ENCODE data around the gene UNC13A. TPM values are rescaled to one million over a fixed set of nuclear protein-coding genes. Genes with fewer than 3 reads are reported as not detected.

The UNC13A gene
- total RNA-seq, 6 experiments from 2014 or later, result 0.02 TPM; not detected in 5

- no peaks in the 10 kb centered on the region for H3K9me3 ChIP-seq
- no peaks in the 10 kb centered on the region for H3K36me3 ChIP-seq
- ATAC-seq, result no peak
- no peak overlapping the region for H3K4me3 ChIP-seq
- intact Hi-C loops (cut with DNase I), result no loop called here
- H3K27ac ChIP-seq, result no peak overlapping the region
- no peaks in the 10 kb centered on the region for H3K27me3 ChIP-seq
- H3K4me1 ChIP-seq, result no peaks in the 10 kb centered on the region
- TF ChIP-seq, protein P1, sequence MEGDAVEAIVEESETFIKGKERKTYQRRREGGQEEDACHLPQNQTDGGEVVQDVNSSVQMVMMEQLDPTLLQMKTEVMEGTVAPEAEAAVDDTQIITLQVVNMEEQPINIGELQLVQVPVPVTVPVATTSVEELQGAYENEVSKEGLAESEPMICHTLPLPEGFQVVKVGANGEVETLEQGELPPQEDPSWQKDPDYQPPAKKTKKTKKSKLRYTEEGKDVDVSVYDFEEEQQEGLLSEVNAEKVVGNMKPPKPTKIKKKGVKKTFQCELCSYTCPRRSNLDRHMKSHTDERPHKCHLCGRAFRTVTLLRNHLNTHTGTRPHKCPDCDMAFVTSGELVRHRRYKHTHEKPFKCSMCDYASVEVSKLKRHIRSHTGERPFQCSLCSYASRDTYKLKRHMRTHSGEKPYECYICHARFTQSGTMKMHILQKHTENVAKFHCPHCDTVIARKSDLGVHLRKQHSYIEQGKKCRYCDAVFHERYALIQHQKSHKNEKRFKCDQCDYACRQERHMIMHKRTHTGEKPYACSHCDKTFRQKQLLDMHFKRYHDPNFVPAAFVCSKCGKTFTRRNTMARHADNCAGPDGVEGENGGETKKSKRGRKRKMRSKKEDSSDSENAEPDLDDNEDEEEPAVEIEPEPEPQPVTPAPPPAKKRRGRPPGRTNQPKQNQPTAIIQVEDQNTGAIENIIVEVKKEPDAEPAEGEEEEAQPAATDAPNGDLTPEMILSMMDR (IDR thresholded peaks at IDR 0.05), result no peak
- TF ChIP-seq POLR2A (IDR thresholded peaks at IDR 0.05), result no peak
- WGBS (ENCODE audit: insufficient coverage, low coverage, low lambda C conversion rate, missing lambda C conversion rate), result 51% methylated on average over 2 of the region's 2 CpGs
- DNase-seq, result no peak
Measured at GRCh38 chr19:17629760-17630159, 58.4 kb downstream of the UNC13A start.

DNA sequence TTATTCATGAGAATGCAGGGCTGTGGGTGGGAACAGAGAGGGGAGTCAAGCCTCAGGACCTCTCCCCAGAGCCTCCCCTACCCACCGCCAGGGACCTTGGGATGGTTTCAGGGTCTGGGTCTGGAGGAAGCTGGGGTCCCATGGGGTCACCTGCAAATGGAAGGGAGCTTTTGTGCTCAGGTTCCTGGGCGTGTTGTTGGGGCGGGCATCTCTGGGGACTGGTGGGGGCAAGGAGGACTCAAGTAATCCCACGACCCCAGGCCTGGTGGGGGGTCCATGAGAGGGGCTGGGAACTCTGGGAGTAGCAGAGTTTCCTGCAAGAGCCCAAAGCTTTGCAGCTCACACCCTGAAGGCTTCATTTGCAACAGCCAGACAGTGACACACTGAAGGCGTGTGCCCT, 60.2 kb downstream of the UNC13A start:
- no peaks in the 10 kb centered on the region for H3K27me3 ChIP-seq
- H3K27ac ChIP-seq, result no peak overlapping the region
- H3K4me1 ChIP-seq, result no peaks in the 10 kb centered on the region
- DNase-seq (no peak), ATAC-seq (no peak)
- TF ChIP-seq, protein P1 (IDR thresholded peaks at IDR 0.05), result no peak
- TF ChIP-seq POLR2A (IDR thresholded peaks at IDR 0.05), result no peak
- no peak overlapping the region for H3K4me3 ChIP-seq
- no peaks in the 10 kb centered on the region for H3K36me3 ChIP-seq
- no CpG with 5 or more reads among the region's 5 CpGs for WGBS (ENCODE audit: insufficient coverage, low coverage, low lambda C conversion rate, missing lambda C conversion rate)
- intact Hi-C loops (cut with DNase I), result no loop called here
- H3K9me3 ChIP-seq, result no peaks in the 10 kb centered on the region

GRCh38 chr19:17627161-17627560, 61.0 kb downstream of the UNC13A start:
- TF ChIP-seq, protein P1 (IDR thresholded peaks at IDR 0.05), result no peak
- TF ChIP-seq POLR2A (IDR thresholded peaks at IDR 0.05), result no peak
- H3K9me3 ChIP-seq, result no peaks in the 10 kb centered on the region
- H3K27ac ChIP-seq, result no peak overlapping the region
- intact Hi-C loops (cut with DNase I), result no loop called here
- no peaks in the 10 kb centered on the region for H3K4me1 ChIP-seq
- no peak overlapping the region for H3K4me3 ChIP-seq
- ATAC-seq (no peak), DNase-seq (no peak)
- WGBS (ENCODE audit: insufficient coverage, low coverage, low lambda C conversion rate, missing lambda C conversion rate), result 60% methylated on average over 1 of the region's 3 CpGs
- H3K36me3 ChIP-seq, result no peaks in the 10 kb centered on the region
- no peaks in the 10 kb centered on the region for H3K27me3 ChIP-seq

DNA sequence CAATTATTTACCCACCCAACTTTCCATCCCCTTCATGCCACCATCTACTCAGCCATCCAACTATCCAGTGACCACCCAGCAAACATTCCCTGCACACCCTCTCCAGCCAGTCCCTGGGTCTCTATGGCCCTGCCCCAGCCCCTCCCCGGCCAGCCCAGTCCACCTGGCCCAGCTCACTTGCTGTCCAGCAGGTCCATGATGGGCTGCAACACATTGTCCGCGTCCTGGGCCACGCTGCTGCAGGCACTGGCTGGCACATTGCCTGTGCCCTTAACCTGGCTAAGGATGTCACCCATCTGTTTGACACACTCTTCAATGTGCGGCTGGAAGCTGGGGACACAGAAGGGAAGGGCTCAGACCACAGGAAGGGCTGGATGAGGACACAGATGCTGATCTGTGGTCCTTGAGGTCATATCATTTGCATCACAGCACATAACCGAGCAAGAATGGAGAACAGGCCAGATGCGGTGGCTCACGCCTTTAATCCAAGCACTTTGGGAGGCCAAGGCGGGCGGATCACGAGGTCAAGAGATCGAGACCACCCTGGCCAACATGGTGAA, 61.6 kb downstream of the UNC13A start:
- no peak for TF ChIP-seq POLR2A (IDR thresholded peaks at IDR 0.05)
- TF ChIP-seq, protein P1 (IDR thresholded peaks at IDR 0.05), result no peak
- ATAC-seq (no peak), DNase-seq (no peak)
- H3K36me3 ChIP-seq, result no peaks in the 10 kb centered on the region
- H3K4me3 ChIP-seq, result no peak overlapping the region
- intact Hi-C loops (cut with DNase I), result no loop called here
- no peak overlapping the region for H3K27ac ChIP-seq
- 21% methylated on average over 3 of the region's 12 CpGs for WGBS (ENCODE audit: insufficient coverage, low coverage, low lambda C conversion rate, missing lambda C conversion rate)
- no peaks in the 10 kb centered on the region for H3K4me1 ChIP-seq
- H3K27me3 ChIP-seq, result no peaks in the 10 kb centered on the region
- H3K9me3 ChIP-seq, result no peaks in the 10 kb centered on the region

DNA sequence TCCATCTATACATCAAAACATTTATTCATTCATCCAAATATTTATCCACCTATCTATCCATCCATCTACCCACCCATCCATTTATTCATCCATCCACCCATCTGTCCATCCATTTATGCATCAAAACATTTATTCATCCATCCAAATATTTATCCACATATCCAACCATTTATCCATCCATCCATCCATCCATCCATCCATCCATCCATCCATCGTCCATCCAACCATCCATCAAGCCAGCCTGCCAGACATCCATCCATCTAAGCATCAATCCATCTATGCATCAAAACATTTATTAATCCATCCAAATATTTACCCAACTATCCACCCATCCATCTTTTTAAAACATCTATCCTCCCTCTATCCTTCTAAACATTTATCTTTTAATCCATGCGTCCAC, 62.2 kb downstream of the UNC13A start:
- 39% methylated on average over 2 of the region's 2 CpGs for WGBS (ENCODE audit: insufficient coverage, low coverage, low lambda C conversion rate, missing lambda C conversion rate)
- H3K9me3 ChIP-seq, result no peaks in the 10 kb centered on the region
- no peaks in the 10 kb centered on the region for H3K4me1 ChIP-seq
- no peak overlapping the region for H3K4me3 ChIP-seq
- no peaks in the 10 kb centered on the region for H3K27me3 ChIP-seq
- ATAC-seq (no peak), DNase-seq (no peak)
- TF ChIP-seq POLR2A (IDR thresholded peaks at IDR 0.05), result no peak
- TF ChIP-seq, protein P1 (IDR thresholded peaks at IDR 0.05), result no peak
- H3K36me3 ChIP-seq, result no peaks in the 10 kb centered on the region
- intact Hi-C loops (cut with DNase I), result no loop called here
- H3K27ac ChIP-seq, result no peak overlapping the region
